GM10266 (cell line): ENCODE results near the gene NELFB.
A peak's percentile ranks its signal among the peaks of the same experiment; 100 is the strongest.

Experiments
- DNase-seq: peaks from one replicate; pipeline ENCODE4 v3.0.0; 2012; ENCODE audit errors: extremely low spot score
- CTCF ChIP-seq: IDR thresholded peaks from 2 replicates; pipeline ENCODE4 v1.5.1; 2012; ENCODE audit warnings: mild to moderate bottlenecking, low read depth; ENCODE audit not compliant: control insufficient read depth, insufficient read depth; ENCODE audit errors: missing control alignments

The NELFB gene

GRCh38 chr9:137297966-137298365 is 42.8 kb downstream of the NELFB start:
- TF ChIP-seq CTCF, result no peak
- no peak for DNase-seq

- no peak for DNase-seq
- TF ChIP-seq CTCF, result no peak
Measured at GRCh38 chr9:137298401-137299202, 43.5 kb downstream of the NELFB start.

DNA sequence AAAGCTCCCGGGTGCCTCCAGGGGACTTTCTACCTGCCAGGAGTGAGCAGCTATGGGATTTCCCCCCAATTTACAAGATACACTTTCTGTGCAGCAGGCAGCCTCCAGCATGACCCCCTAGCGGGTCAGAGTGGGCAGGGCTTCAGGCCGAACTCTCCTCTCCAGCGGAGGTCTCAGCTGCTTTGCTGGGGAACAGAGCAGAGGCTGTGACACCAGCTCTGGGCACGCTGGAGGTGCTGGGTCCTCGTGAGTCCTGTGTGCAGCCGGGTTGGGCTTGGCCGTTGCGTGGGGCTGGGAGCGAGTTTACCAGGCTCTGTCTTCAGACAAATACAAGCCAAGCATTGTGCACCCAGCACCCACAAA is 44.1 kb downstream of the NELFB start:
- no peak for DNase-seq
- no peak for TF ChIP-seq CTCF

DNA sequence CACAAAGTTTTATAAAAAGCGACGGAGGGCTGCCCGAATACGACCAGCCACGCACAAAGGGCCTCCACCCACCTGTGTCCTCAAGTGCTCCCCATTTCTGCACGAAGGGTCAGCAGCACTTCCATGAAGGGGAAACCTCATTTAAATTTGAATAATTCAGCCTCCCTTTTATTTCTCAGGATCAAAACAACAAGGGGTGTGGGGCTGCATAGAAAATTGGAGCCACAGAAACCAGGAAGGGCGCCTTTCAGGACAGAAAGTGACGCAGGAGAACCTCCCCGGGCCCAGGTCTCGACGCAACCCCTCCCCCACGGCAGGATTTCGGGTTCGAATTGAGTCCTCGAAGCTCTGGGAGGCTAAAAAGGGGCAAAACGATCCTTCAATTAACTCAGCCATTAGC is 44.8 kb downstream of the NELFB start:
- DNase-seq, result no peak
- no peak for TF ChIP-seq CTCF

DNA sequence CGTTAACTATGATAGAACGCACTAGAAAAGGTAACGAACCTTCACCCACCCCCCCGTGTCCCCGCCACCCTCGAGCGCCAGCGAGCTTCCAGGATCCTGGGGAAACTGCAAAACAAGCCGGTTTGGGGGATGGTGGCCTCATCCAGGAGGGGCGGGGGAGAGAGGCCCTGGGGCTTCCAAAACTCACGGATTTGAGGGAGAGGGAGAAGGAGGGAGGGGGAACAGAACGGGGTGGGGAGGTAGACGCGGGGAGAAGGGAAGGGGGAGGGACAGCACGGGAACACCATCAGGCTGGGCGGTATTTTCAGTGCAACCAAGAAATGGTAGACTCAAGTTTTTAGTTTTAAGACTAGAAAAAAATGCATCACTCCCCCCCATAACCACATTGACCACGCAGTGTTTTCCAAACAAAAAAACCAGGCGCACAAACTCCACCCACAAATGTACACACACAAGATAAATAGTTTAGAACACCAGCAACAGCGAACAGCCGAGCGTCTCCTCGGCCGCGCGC is 45.5 kb downstream of the NELFB start:
- no peak for DNase-seq
- TF ChIP-seq CTCF, result no peak

GRCh38 chr9:137301081-137301947 is 46.2 kb downstream of the NELFB start:
- no peak for DNase-seq
- TF ChIP-seq CTCF, result peak; percentile 53

GRCh38 chr9:137302118-137302448 is 47.0 kb downstream of the NELFB start, which contains the start of gene NRARP:
Gene NRARP (minus strand): TSS chr9:137302271. CDS start chr9:137301928, 343 bp downstream.
- peak; percentile 98 for DNase-seq

More at GRCh38 chr9:137302118-137302448, 47.0 kb downstream of the NELFB start, which contains the start of gene NRARP:
- peak; percentile 26 for TF ChIP-seq CTCF
